ENCODE data around the gene MRPL41. TPM values are rescaled to one million over a fixed set of nuclear protein-coding genes. Genes with fewer than 3 reads are reported as not detected.
"Not testable (repeated sequence)": the region's sequence is repeated elsewhere in the genome, so short reads cannot be mapped to it uniquely, and the experiment has no call there.

MRPL41 gene
- total RNA-seq, 2 experiments from 2014 or later: 61.0 to 64.7 TPM

DNA sequence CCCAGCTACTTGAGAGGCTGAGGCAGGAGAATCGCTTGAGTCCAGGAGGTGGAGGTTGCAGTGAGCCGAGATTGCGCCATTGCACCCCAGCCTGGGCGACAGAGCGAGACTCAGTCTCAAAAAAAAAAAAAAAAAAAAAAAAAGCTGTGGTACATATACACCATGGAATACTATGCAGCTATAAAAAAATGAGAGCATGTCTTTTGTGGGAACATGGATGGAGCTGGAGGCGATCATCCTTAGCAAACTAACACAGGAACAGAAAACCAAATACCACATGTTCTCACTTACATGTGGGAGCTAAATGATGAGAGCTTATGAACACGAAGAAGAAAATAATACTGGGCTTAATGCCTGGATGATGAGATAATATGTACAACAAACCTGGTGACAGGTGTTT lies 44.9 kb downstream of the MRPL41 start:
- POLR2A ChIA-PET: interaction anchor here (0.6 to 0.7 kb wide), 3 partner anchors 17 to 577 kb away, joined by 3 to 9 read pairs (median 6); no protein-coding TSS in a partner anchor
- CTCF ChIA-PET: not testable (repeated sequence)

DNA sequence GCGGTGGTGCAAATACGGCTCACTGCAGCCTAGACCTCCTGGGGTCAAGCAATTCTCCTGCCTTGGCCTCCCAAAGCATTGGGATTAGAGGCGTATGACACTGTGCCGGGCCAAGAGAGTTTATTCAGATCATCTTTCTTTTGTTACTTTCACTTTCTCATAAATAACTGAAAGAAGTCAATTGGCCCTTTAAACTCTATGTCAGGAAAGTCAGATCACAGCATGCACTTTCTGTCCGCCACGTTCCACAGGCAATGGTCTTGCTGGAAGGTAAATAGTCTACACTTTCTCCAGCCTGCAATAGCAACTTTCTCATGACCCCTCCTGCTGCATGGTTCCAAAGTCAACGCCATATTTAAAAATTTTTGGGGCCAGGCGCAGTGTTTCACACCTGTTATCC lies 47.3 kb downstream of the MRPL41 start:
- ChIA-PET CTCF (no interaction called here), POLR2A (no interaction called here)

Other genes starting within 250 kb of the MRPL41 start
- 1 to 10 TPM; 3.0 to 3.4 TPM for gene NRARP, start 249.6 kb upstream of the MRPL41 start, total RNA-seq
- gene EXD3, start 128.7 kb upstream of the MRPL41 start, total RNA-seq: 1 to 10 TPM; 3.4 to 3.7 TPM
- under 1 TPM; 0.40 to 0.67 TPM for gene NOXA1, start 128.5 kb upstream of the MRPL41 start, total RNA-seq
- gene ENTPD8, start 110.5 kb upstream of the MRPL41 start, total RNA-seq: not detected
- 10 to 100 TPM; 62.9 to 63.3 TPM for gene NSMF, start 92.5 kb upstream of the MRPL41 start, total RNA-seq
- 1 to 10 TPM; 2.6 to 3.4 TPM for gene PNPLA7, start 1.5 kb upstream of the MRPL41 start, total RNA-seq
- gene DPH7, start 27.0 kb downstream of the MRPL41 start, total RNA-seq: 10 to 100 TPM; 36.5 to 38.3 TPM
- 10 to 100 TPM; 75.3 to 76.8 TPM for gene ZMYND19, start 38.6 kb downstream of the MRPL41 start, total RNA-seq
- 10 to 100 TPM; 31.2 to 35.1 TPM for gene ARRDC1, start 53.8 kb downstream of the MRPL41 start, total RNA-seq
- 10 to 100 TPM; 69.9 to 75.4 TPM for gene EHMT1, start 67.1 kb downstream of the MRPL41 start, total RNA-seq

All from activated CD8-positive, alpha-beta memory T cell treated with anti-CD3 and anti-CD28 coated beads for 36 hours (primary cell).